ENCODE results near the gene C5orf63. TPM values are rescaled to one million over a fixed set of nuclear protein-coding genes. Genes with fewer than 3 reads are reported as not detected.

Gene C5orf63
- total RNA-seq, 3 donors from 2014 or later (not counting 1 experiment from before 2014, with no cell fraction given) = 10.4 to 18.8 (median 11.7) TPM

DNA sequence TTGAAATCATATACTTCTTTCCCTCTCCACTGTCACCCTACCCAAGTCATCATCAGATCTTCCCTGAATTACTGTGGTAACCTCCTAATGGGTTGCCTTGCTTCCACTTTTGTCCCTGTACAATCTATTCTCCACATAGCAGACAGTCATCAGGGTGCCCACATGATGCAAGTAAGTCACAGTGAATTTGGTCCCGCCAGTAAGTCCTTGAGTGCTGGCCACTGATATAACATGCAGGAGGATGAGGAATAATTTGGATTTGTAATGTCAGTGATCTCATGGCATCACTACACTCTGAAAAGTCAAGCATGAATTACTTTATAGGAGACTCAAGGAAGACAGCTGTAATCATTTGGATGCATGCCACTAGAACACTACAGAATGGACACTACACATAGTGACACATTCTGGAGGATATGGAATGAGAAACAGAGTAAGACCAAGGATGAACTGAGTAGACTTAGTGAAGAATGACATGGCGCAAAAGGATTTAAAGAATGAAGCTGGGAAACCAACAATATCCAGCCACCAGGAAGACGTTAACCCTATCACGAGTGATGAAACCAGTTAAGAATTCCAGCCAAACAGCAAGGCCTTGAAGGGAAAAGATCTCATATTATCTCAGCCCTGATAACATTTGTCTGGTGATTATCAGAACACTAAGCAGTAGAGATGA lies 71.5 kb downstream of the C5orf63 start:
- H3K9me3 ChIP-seq (ENCODE audit: control insufficient read depth, insufficient read depth, low read length) = no peaks in the 10 kb centered on the region
- H3K4me1 ChIP-seq (ENCODE audit: control insufficient read depth, insufficient read depth, low read length) = no peaks in the 10 kb centered on the region
- no peaks in the 10 kb centered on the region for H3K9me3 Mint-ChIP-seq
- WGBS (ENCODE audit: insufficient coverage) = 93% methylated on average over 4 of the region's 4 CpGs
- H3K27ac Mint-ChIP-seq = no peak overlapping the region
- ATAC-seq (no peak), DNase-seq (no peak)
- intact Hi-C loops (cut with micrococcal nuclease) = no loop called here
- no peak overlapping the region for H3K4me3 Mint-ChIP-seq
- no peaks in the 10 kb centered on the region for H3K27me3 ChIP-seq (ENCODE audit: control insufficient read depth, insufficient read depth, low read length)
- no peaks in the 10 kb centered on the region for H3K36me3 Mint-ChIP-seq
- TF ChIP-seq, protein P1, sequence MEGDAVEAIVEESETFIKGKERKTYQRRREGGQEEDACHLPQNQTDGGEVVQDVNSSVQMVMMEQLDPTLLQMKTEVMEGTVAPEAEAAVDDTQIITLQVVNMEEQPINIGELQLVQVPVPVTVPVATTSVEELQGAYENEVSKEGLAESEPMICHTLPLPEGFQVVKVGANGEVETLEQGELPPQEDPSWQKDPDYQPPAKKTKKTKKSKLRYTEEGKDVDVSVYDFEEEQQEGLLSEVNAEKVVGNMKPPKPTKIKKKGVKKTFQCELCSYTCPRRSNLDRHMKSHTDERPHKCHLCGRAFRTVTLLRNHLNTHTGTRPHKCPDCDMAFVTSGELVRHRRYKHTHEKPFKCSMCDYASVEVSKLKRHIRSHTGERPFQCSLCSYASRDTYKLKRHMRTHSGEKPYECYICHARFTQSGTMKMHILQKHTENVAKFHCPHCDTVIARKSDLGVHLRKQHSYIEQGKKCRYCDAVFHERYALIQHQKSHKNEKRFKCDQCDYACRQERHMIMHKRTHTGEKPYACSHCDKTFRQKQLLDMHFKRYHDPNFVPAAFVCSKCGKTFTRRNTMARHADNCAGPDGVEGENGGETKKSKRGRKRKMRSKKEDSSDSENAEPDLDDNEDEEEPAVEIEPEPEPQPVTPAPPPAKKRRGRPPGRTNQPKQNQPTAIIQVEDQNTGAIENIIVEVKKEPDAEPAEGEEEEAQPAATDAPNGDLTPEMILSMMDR (IDR thresholded peaks at IDR 0.05) = no peak
- H3K4me1 Mint-ChIP-seq = peaks cover 0 to 5% of the 10 kb centered on the region in 2 donors
- H3K27ac ChIP-seq (ENCODE audit: low read length) = no peak overlapping the region
- peaks cover 0 to 3% of the 10 kb centered on the region in 2 donors for H3K27me3 Mint-ChIP-seq (ENCODE audit: low read depth in 2 of 2)
- no peaks in the 10 kb centered on the region for H3K36me3 ChIP-seq (ENCODE audit: control insufficient read depth, insufficient read depth, low read length)
- H3K4me3 ChIP-seq (ENCODE audit: low read length) = no peak overlapping the region

Other genes with a start within 250 kb of the C5orf63 start
- gene MARCHF3, start 42.9 kb downstream of the C5orf63 start, total RNA-seq = 10 to 100 TPM in 1 of 3 donors, 1 to 10 TPM in 2; 6.8 to 11.2 (median 8.9) TPM
- gene MEGF10, start 217.3 kb upstream of the C5orf63 start, total RNA-seq = 1 to 10 TPM in 1 of 3 donors, not detected in 2; 1.4 TPM